GM21723 (cell line): Measurements from ENCODE around the gene SMURF2.
"Not testable (repeated sequence)": the region's sequence is repeated elsewhere in the genome, so short reads cannot be mapped to it uniquely, and the experiment has no call there.

Source experiments
- ATAC-seq: cut with Tn5 transposase; IDR thresholded peaks from one replicate; pipeline ENCODE4 v1.9.1; 2021; ENCODE audit warnings: mild to moderate bottlenecking, moderate library complexity; ENCODE audit not compliant: unreplicated experiment

SMURF2 gene

GRCh38 chr17:64661976-64662773 lies at the start of gene SMURF2:
SMURF2 (minus strand) TSS chr17:64662307; CDS start chr17:64661880, 427 bp downstream.
- peak; percentile 82 for ATAC-seq

- ATAC-seq = no peak
Measured at GRCh38 chr17:64709481-64709880, 47.4 kb upstream of the SMURF2 start.

- ATAC-seq = no peak
Measured at GRCh38 chr17:64707050-64707591, 45.0 kb upstream of the SMURF2 start.

GRCh38 chr17:64706224-64707049 lies 44.3 kb upstream of the SMURF2 start:
- ATAC-seq = no peak

GRCh38 chr17:64702815-64703214 lies 40.7 kb upstream of the SMURF2 start:
- no peak for ATAC-seq

GRCh38 chr17:64698725-64699124 lies 36.6 kb upstream of the SMURF2 start:
- ATAC-seq = no peak

- ATAC-seq = no peak
Measured at GRCh38 chr17:64694207-64694606, 32.1 kb upstream of the SMURF2 start.

GRCh38 chr17:64692187-64692586 lies 30.1 kb upstream of the SMURF2 start:
- ATAC-seq = no peak

- ATAC-seq = no peak
Measured at GRCh38 chr17:64689106-64689505, 27.0 kb upstream of the SMURF2 start.

- no peak for ATAC-seq
Measured at GRCh38 chr17:64688481-64688880, 26.4 kb upstream of the SMURF2 start.

GRCh38 chr17:64687961-64688360 lies 25.9 kb upstream of the SMURF2 start:
- ATAC-seq = no peak

- ATAC-seq = no peak
Measured at GRCh38 chr17:64687376-64687775, 25.3 kb upstream of the SMURF2 start.

- no peak for ATAC-seq
Measured at GRCh38 chr17:64686705-64687104, 24.6 kb upstream of the SMURF2 start.

GRCh38 chr17:64685705-64686104 lies 23.6 kb upstream of the SMURF2 start:
- no peak for ATAC-seq

GRCh38 chr17:64683796-64684195 lies 21.7 kb upstream of the SMURF2 start:
- no peak for ATAC-seq

- no peak for ATAC-seq
Measured at GRCh38 chr17:64682261-64683181, 20.4 kb upstream of the SMURF2 start.

- ATAC-seq = no peak
Measured at GRCh38 chr17:64679710-64680216, 17.7 kb upstream of the SMURF2 start.

- no peak for ATAC-seq
Measured at GRCh38 chr17:64676763-64677162, 14.7 kb upstream of the SMURF2 start.

- not testable (repeated sequence) for ATAC-seq
Measured at GRCh38 chr17:64670843-64671590, 8.9 kb upstream of the SMURF2 start.
